Activated CD4-positive, alpha-beta T cell treated with anti-CD3 and anti-CD28 coated beads, Interleukin-2, amount 50 U/mL, for 4 hours (primary cell): ENCODE data around the gene AIFM2.
"Not testable (repeated sequence)": the region's sequence is repeated elsewhere in the genome, so short reads cannot be mapped to it uniquely, and the experiment has no call there.

Experiments
- DNase-seq, 2 experiments: peaks; one replicate each; pipeline ENCODE4 v3.0.0-alpha.2; 2020

The AIFM2 gene

DNA sequence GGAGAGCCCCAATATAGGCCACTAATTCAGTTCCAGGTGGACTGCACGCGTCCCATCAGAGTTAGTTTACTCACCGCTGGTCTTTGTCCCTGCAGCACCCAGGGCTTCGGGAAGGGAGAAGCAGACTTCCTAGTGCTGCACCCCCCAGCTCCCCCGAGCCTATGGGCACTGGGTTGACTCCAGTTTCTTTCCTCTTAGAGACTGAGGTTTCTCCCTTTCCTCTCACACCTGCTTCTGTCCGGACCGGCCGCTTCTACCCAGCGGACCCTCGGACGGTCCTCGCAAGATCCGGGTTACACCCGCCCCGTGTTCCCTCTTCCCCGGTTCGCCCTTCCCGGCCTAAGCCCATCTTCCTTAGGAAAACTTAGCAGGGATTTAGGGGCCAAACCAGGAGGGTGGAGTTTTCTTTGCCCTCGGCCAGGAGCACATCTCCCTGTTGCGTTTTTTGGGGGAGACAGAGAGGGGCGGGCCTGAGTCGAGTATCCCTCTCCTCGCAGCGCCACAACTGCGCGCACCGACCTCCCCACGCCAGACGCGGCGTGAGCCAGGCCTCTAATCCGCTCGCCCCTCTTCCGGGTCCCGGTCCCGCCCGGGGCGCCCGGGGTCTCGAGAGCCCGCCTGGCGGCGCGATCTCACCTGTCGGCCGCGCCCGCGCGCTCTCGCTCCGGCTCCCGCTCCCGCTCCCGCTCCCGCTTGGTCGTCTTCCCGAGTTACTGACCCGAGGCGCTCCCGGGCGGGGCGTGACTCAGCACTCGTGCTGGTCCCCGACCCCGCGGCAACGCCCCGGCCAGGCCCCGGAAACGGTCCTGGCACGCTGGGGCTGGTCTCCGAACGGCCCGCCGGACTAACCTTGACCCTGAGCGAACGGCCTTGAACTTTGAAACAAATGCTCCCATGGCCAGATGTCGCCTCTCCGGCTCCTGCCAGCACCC is at the start of gene AIFM2:
Gene AIFM2, minus strand, starts transcription at position 728 of the 932 bp plus-strand sequence. CDS start 8,741 bp downstream, outside the sequence.
- peak in 1 of 2 experiments; percentile 9 for DNase-seq

DNA sequence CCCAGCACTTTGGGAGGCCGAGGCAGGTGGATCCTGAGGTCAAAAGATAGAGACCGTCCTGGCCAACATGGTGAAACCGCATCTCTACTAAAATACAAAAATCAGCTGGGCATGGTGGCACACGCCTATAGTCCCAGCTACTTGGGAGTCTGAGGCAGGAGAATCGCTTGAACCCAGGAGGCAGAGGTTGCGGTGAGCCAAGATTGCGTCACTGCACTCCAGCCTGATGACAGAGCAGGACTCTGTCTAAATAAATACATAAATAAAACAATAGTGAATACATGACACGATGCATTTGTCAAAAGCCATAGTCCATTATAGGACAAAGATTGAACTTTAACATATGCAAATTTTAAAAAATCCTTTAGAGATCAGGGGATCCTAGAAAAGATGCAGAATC is 46.6 kb upstream of the AIFM2 start:
- not testable (repeated sequence) for DNase-seq

- DNase-seq: no peak
Observed at GRCh38 chr10:70178139-70178725, 45.6 kb upstream of the AIFM2 start.

DNA sequence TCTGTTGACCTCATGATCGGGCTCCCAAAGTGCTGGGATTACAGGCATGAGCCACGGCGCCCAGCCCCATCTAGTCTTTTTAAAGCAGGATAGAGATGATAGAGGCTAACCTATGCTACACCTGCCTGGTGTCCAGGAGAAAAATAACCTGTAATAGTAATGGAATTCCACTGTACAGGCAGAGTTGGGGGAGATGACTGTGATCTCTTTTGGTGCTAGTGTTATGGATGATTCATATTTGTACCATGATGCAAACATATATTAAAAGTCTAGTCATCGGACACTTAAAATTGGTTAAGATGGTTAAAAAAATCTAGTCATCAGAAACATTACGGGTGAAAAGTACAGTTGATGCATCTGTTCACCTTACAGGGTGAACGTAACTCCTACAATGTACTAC is 43.8 kb upstream of the AIFM2 start:
- no peak for DNase-seq

DNA sequence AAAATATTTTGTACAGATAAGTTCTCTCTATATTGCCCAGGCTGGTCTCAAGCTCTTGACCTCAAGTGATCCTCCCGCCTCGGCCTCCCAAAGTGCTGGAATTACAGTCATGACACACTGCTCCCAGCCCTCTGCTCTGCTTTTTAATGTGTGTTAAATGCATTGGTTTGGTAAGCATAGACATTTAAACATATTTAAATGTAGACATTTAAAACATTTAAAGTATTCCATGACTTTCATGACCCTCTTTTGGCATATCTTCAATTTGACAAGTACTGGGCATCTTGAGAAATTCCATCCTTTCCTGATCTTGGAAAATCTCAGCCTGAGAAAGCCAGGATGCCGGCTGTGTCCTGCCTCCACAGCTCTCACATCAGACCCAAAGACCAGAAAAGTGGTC is 42.9 kb upstream of the AIFM2 start:
- no peak for DNase-seq

- DNase-seq: no peak
Observed at GRCh38 chr10:70174058-70174741, 41.6 kb upstream of the AIFM2 start.

DNA sequence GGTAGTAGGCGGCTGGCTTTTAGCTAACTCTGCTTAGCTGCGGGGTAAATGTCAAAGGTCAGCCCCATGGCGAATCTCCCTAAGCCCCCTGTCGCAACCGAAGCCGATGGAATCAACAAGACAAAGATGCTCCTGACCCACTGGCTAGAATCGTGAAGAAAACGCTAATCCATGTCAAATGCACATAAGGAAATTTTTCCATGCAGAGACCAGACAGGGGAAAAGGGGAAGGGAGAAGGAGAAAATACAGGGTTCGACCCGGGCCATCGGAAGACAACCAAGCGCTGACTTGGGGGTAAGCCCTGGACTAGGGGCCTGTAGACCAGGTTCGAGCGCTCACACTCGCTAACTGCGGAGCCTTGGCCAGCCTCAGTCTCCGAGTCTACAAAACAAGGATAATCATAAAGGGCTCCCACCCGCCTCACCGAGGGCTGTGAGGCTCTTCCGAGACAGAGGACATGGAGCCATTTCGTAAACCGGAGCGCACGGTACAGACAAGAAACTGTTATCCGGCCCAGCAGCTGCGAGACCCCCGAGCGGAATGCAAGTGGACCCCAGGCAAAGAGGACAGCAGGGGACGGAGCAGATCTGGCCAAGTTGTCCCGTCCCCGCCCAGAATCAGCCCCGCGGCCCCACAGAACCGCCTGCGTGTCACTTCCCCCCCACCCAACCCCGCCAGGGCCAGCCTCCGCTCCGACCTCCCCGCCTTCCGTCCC is 37.2 kb upstream of the AIFM2 start:
- peak in 1 of 2 experiments; percentile 18 for DNase-seq

DNA sequence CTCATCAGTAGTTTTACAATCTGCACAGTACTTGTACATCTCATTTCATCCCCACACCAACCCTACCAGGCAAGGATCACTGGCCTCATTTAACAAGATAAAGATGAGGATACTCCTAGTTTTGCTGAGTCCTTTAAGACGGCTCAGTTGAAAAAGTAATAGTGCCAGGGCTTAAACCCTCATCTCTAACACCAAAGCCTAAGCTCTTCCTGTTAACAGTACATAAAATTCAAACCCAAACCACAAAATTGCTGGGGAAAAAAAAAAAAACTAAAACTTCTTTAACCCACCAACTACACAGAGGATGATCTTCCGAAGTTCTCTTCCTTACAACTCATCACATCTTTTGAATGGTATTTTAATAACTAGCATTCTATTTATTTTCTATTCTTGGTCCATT is 36.4 kb upstream of the AIFM2 start:
- DNase-seq: no peak

DNA sequence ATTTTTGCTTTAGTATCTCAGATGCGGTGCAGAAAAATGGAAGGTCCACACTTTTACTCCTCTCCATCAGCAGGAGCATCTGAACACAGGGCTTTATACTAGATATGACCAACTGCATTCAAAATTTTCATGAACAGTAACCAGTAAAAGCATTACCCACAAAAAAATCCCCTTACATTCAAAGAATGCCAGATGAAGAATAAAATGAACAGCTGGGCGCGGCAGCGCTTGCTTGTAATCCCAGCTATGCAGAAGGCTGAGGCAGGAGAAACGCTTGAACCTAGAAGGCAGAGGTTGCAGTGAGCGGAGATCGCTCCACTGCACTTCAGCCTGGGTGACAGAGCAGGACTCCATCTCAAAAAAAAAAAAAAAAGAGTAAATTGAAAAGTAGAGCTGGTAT is 34.6 kb upstream of the AIFM2 start:
- no peak for DNase-seq

DNA sequence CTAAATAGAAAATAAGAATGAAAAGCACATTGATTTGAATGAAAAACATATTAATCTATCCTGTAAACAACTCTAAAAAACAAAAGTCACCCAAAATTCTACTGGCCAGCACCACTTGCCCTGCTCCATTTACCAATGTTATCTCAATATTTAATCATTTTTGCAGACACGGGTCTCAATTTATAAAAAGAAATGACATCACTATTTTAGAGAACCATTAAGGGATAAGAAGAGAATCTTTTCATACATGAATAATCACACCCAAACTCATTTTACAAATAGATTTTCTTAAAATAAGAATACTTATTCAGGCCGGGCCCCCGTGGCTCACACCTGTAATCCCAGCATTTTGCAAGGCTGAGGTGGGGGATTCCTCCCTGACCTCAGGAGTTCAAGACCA is 33.8 kb upstream of the AIFM2 start:
- no peak for DNase-seq

- no peak for DNase-seq
Observed at GRCh38 chr10:70164163-70164562, 31.5 kb upstream of the AIFM2 start.

GRCh38 chr10:70163448-70163847 is 30.8 kb upstream of the AIFM2 start:
- DNase-seq: no peak

DNA sequence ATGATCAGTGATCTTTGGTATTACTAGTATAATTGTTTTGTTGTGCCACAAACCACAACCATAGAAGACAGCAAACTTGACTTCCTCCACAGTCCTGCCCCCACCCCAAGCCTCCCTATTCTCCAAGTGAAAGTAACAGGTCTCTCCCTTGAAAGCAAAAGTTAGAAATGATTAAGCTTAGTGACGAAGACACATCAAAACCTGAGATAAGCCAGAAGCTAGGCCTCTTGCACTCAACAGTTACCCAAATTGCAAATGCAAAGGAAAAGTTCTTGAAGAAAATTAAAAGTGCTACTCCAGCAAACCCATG is 30.2 kb upstream of the AIFM2 start:
- DNase-seq: peak; percentile 35 to 38

- no peak for DNase-seq
Observed at GRCh38 chr10:70162151-70162891, 29.7 kb upstream of the AIFM2 start.

GRCh38 chr10:70160798-70161197 is 28.2 kb upstream of the AIFM2 start:
- DNase-seq: no peak

DNA sequence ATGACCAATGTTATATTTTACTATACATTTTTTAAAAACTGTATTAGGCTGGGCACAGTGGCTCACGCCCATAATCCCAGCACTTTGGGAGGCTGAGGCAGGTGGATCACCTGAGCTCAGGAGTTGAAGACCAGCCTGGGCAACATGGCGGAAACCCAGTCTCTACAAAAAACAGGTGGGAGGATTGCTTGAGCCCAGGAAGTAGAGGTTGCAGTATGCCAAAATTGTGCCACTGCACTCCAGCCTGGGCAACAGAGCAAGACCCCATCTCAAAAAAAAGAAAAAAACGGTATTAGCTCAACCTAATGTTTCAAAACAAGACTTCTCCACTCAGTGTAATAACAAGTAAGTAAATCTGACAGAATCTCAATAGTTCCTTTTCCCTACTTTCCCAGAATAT is 26.7 kb upstream of the AIFM2 start:
- not testable (repeated sequence) for DNase-seq

GRCh38 chr10:70158113-70158512 is 25.5 kb upstream of the AIFM2 start:
- no peak for DNase-seq

DNA sequence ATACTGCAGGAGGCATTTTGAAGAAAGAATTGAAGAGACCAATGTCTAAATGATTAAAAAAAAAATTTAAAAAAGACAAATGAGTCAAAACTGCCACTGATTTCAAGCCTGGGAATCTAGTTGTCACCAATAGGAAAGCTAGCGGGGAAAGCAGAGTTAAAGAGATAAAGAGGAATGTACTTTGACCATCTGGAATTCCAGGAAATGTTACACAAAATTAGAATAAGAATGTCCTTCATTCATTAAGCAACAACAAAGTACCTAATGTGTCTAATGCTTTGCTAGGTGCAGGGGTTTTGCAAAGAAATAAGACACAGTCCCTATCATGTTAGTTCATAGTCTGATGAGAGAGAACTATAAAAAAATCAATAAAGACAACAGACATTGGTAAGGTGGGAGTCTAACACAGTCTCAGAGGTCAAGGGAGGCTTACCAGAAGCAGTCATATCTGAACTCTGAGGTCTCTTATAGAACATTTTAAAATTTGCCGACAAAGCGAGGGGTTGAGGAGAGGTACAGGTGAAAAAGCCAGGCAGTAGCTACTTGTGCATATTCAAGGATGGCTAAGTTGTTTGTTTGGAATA is 22.7 kb upstream of the AIFM2 start:
- no peak for DNase-seq

DNA sequence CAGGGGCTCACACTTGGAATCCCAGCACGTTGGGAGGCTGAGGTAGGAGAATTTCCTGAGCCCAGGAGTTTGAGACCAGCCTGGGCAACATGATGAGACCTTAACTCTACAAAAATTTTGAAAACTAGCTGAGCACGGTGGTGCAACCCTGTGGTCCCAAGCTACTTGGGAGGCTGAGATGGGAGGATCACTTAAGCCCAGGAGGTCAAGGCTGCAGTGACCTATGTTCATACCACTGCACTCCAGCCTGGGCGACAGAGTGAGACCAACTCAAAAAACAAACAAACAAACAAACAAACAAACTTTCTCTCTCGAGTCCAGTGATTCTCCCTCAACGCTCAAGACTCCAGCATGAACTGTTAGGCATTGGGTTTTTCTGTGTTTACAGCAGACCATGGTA is 15.9 kb upstream of the AIFM2 start:
- DNase-seq: no peak

DNA sequence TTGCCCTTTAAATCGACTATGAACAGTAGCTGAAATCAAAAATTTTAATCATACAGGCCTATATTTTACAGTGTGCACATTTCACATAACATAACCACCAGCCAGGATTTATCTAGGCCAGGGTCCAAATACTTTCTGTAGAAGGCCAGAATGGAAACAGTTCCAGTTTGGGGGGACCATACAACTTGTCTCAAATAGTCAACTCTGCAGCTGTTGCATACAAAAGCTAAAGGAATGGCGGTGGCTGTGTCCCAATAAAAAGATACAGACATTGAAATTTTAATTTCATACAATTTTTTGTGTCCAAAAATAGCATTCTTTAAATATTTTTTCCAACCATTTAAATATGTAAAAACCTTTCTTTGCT is 14.6 kb upstream of the AIFM2 start:
- DNase-seq: no peak

GRCh38 chr10:70146489-70147258 is 14.0 kb upstream of the AIFM2 start, which contains the start of gene TYSND1:
TYSND1 (minus strand) TSS chr10:70146700; CDS start chr10:70146586, 114 bp downstream.
- peak; percentile 91 for DNase-seq
